Stimulated activated CD4-positive, alpha-beta T cell treated with anti-CD3 and anti-CD28 coated beads, Interleukin-15, amount 100 ng/mL, for 48 hours (primary cell): ENCODE data around the gene MT1E.
A peak's percentile ranks its signal among the peaks of the same experiment; 100 is the strongest.

Source experiments
- DNase-seq, 2 donors: peaks; one replicate each; pipeline ENCODE4 v3.0.0-alpha.2; 2020; ENCODE audit warnings: low read depth in 2 of 2

The MT1E gene

DNA sequence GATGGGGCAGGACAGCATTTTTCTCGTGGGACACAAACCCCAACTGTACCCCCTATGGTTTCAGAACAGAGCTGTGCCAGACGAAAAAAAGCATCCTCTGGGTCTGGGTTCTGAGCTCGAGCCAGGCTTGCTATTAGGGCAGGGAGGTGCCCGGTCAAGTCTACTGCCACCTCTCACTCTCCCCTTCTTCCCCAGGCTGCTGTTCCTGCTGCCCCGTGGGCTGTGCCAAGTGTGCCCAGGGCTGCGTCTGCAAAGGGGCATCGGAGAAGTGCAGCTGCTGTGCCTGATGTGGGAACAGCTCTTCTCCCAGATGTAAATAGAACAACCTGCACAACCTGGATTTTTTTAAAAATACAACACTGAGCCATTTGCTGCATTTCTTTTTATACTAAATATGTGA lies 1.1 kb downstream of the MT1E start:
- DNase-seq: no peak

DNA sequence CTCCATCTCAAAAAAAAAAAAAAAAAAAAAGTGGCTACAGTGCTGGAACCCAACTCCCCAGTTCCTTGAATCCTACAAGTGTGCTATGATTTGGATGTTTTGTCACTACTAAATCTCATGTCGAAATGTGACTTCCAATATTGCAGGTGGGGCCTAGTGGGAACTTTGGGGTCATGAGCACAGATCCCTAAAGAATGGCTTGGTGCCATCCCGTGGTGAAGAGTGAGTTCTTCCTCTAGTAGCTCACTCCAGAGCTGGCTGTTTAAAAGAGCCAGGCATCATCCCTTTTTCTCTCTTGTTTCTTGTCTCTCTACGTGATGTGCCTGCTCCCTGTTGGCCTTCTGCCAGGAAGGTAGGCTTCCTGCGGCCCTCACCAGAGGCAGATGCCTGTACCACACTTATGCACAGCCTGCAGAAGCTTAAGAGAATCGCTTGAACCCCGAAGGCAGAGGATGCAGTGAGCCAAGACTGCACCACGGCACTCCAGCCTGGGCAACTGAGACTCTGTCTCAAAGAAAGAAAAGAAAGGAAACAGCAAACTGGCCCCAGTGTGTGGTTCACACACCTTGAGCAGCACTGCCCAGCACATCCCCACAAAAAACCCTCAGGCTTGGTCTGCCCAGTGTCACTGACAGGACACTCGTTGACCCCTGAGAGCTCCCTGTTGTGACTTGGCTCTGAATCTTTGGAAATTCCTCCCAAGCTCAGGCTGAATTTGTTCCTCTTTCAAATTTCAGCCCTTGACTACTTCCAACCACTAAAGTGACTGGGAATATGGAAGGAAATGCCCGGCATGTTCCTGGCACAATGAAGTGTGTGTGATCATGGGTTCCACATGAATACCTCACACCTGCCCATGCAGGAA lies 3.1 kb downstream of the MT1E start:
- no peak for DNase-seq

DNA sequence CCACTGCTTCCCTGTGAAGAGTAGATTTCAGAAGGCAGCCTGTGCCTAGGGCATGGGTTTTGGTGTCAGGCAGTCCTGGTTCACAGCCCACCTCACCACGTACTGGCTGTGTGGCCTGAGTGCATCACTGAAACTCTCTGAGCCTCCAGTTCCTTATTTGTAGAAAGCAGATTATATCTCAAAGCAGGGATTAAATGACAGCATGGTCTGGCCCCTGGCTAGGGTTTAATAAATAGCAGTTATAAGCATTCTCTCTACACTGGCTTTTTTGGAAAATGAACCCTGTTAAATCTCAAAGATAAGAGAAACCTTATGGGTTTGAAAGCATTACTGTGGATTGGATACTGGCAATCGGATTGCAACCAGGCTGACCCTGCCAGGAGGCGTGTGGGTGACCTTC lies 4.0 kb downstream of the MT1E start:
- DNase-seq: no peak

DNA sequence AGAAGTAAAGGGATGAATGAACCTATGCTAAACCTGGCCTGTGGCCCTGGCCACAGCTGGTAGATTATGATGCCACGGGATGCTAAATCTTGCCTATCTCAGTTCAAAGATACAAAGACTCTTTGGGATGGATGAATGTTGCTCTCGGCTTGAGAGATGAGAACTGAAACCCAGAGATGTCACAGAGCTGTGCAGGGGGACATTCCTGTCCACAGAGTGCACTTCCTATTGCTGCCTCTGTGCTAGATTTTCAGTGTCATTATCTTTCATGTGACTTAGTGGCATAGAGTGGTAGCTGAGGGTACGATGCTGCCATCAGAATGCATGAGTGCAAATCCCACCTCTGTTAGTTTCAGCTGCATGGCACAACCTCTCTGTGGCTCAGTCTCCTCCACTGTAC lies 4.6 kb downstream of the MT1E start:
- DNase-seq: no peak

DNA sequence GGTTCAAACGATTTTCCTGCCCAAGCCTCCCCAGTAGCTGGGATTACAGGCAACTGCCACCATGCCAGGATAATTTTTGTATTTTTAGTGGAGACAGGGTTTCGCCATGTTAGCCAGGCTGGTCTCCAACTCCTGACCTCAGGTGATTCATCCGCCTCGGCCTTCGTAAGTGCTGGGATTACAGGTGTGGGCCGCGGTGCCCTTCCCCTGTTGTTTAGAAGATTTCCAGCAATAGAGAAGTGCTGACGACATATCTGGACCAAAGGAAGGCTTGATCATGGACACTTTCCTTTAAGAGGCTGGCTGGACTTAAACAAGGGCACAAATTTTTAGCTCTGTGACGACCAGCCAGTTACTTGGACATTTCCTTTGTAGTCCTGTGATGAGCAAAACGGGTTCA lies 5.6 kb downstream of the MT1E start:
- no peak for DNase-seq

DNA sequence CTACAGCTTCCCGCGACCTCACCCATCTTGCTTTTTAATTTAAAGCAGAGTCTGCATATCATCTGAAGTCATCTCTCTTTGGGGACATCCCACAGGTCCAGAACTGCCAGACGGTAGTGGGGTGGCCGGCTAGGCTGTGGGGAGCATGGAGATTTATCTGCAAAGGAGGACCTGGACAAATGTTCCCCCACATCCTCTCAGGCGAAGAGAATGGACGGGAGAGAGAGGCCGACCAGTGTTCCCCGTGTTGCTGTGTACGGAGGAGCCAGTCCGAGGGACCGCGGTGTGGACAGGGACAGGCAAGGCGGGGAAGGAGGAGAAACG lies 6.2 kb downstream of the MT1E start:
- DNase-seq: no peak

DNA sequence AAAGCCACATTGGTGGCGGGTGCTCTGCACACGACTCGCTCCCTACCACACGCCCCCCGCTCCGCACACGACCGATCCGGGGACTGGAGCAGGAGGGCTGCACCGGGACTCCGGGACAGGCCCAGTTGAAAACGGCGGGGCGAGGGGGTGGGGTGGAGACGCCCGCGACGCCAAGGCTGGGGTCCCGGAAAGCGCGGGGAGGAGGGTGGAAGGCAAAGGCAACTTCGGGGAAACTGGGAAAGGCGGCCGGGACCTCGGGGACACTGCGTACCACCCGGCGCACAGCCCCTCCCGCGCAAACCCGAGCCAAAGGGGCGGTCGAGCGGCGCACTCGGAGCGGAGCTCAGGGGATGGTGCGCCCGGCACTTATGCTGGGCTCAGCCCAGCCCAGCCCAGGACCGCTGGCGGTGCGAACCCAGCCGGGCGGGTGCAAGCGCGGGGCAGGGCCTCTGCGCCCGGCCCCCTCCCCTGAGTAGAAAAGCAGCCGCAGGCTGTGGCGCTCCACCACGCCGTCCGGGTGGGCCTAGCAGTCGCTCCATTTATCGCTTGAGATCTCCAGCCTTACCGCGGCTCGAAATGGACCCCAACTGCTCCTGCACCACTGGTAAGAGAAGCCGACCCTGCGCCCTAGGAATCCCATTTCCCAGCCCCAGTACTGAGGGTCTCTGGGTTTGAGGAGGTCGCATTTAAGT lies 6.7 kb downstream of the MT1E start, which contains the start of gene MT1M:
Gene MT1M, plus strand, starts transcription at position 504 of the 692 bp plus-strand sequence. Its CDS starts 73 bp downstream, at position 577.
- DNase-seq: no peak

DNA sequence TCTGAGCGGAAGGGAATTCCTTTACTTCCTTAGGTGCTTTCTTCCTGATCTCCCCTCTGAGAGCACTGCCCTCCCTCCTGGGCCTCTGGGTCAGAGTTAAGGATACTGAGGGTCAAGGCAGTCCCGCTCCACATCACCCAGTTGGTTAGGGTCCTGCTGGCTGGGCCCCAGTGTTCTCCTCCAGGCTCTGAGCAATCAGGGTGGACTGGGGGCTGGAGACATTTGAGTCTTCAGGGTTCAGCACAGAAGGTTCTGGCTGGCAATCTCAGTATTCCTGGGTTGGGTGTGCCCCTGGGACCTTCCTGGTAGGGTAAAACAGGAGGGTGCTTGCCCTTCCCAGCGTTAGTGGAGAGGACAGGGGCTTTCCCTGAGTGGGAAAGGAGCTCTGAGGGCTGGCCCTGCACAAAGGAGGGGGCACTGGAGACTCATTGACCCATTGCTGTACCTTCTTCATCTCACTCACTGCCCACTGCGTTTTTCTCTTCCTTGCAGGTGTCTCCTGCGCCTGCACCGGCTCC lies 7.3 kb downstream of the MT1E start:
- no peak for DNase-seq

DNA sequence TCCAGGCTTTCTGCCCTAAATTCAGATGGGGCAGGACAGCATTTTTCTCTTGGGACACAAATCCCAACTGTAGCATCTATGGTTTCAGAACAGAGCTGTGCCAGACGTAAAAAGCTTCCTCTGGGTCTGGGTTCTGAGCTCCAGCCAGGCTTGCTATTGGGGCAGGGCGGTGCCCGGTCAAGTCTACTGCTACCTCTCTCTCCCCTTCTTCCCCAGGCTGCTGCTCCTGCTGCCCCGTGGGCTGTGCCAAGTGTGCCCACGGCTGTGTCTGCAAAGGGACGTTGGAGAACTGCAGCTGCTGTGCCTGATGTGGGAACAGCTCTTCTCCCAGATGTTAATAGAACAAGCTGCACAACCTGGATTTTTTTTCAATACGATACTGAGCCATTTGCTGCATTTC lies 8.0 kb downstream of the MT1E start:
- DNase-seq: no peak

DNA sequence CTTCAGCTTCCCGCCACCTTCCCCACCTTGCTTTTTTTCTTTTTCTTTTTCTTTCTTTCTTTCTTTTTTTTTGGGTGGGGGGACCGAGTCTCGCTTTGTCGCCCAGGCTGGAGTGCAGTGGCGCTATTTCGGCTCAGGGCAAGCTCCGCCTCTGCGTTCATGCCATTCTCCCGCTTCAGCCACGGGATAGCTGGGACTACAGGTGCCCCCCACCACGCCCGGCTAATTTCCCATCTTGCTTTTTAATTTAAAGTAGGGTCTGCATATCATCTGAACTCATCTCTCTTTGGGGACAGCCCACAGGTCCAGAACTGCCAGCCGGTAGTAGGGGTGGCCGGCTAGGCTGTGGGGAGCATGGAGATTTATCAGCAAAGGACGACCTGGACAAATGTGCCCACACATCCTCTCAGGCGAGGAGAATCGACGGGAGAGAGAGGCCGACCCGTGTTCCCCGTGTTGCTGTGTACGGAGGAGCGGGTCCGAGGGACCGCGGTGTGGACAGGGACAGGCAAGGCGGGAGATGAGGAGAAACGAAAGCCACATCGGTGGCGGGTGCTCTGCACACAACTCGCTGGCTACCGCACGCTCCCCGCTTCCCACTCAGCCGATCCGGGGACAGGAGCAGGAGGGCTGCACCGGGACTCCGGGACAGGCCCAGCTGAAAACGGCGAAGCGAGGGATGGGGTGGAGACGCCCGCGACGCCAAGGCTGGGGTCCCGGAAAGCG lies 9.3 kb downstream of the MT1E start:
- DNase-seq: no peak

DNA sequence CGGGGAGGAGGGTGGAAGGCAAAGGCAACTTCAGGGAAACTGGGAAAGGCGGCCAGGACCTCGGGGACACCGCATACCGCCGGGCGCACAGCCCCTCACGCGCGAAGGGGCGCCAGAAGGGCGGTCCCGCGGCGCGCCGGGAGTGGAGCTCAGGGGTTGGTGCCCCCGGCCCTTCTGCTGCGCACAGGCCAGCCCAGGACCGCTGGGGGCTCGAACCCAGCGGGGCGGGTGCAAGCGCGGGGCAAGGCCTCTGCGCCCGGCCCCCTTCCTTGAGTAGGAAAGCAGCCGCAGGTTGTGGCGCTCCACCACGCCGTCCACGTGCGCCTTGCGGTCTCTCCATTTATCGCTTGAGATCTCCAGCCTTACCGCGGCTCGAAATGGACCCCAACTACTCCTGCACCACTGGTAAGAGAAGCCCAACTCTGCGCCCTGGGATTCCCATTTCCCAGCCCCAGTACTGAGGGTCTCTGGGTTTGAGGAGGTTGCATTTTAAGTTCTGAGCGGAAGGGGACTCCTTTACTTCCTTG lies 9.9 kb downstream of the MT1E start:
- no peak for DNase-seq

DNA sequence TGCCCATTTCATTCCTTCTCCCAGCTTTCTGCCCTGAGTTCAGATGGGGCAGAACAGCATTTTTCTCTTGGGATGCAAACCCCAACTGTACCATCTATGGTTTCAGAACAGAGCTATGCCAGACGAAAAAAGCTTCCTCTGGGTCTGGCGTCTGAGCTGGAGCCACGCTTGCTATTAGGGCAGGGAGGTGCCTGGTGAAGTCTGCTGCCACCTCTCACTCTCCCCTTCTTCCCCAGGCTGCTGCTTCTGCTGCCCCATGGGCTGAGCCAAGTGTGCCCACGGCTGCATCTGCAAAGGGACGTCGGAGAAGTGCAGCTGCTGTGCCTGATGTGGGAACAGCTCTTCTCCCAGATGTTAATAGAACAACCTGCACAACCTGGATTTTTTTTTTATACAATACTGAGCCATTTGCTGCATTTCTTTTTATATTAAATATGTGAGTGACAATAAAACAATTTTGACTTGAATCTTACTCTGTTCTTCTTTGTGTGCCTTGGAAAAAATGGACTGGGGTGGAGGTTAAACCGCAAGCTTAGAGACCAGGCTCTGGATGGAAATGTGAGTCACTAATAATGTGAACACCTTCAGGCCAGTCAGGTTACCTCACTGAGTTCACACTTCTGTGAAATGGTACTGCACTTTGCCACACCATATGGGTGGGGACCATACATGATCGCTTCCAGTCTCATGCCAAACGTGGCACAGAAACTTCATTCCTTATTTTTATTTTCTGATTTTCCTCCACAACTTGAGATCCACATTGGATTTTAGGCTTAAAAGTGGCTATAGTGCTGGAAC lies 11.2 kb downstream of the MT1E start:
- DNase-seq: no peak

DNA sequence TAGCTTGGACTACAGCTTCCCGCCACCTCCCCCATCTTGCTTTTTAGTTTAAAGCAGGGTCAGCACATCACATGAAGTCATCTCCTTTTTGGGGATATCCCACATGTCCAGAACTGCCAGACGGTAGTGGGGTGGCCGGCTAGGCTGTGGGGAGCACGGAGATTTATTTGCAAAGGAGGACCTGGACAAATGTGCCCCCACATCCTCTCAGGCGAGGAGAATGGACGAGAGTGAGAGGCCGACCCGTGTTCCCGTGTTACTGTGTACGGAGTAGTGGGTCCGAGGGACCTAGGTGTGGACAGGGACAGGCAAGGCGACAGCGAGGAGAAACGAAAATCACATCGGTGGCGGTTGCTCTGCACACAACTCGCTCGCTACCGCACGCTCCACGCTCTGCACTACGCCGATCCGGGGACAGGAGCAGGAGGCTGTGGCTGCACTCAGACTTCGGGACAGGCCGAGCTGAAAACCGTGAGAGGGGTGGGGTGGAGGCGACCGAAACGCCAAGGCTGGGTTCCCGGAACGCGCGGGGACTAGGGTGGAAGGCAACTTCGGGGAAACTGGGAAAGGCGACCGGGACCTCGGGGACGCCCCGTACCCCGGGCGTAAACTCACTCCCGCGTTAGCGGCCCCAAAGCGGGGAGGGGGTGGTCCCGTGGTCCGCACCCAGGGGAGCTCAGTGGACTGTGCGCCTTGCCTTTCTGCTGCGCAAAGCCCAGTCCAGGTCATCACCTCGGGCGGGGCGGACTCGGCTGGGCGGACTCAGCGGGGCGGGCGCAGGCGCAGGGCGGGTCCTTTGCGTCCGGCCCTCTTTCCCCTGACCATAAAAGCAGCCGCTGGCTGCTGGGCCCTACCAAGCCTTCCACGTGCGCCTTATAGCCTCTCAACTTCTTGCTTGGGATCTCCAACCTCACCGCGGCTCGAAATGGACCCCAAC lies 12.5 kb downstream of the MT1E start, which contains the start of gene MT1A:
Gene MT1A, plus strand, starts transcription at position 853 of the 937 bp plus-strand sequence. Its CDS starts 73 bp downstream, at position 926.
- DNase-seq: no peak

DNA sequence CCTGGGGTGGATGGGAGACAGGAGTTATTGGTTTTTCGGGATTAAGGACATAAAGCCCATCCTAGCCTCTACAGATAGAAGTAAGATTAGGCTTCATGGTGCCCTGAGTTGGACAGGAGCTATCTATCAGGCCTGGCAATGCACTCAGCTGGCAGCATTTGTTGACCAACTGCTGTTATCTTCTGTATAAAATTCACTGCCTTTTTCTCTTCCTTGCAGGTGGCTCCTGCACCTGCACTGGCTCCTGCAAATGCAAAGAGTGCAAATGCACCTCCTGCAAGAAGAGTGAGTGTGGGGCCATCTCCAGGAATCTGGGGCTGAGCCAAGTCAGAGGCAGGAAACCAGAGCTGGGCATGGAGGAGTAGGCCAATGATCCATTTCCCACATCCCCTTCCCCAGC lies 13.5 kb downstream of the MT1E start:
- DNase-seq: no peak

DNA sequence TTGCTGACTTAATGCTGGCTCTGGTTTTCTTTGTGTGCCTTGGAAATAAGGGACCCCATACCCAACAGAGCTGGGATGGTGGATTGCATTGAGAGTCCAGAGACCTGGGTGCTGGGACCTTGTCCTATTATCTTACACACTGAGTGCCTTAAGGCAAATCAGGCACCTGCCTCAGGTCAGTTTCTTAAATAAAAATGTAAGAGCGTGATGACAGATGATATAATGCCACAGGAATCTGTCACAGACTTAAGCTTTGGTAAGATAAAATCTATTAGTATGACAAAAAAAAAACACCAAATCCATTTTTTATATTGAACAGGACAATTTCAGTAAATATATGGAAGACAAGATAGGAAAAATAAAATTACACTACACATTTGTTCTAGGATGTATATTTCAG lies 14.5 kb downstream of the MT1E start:
- DNase-seq: no peak

DNA sequence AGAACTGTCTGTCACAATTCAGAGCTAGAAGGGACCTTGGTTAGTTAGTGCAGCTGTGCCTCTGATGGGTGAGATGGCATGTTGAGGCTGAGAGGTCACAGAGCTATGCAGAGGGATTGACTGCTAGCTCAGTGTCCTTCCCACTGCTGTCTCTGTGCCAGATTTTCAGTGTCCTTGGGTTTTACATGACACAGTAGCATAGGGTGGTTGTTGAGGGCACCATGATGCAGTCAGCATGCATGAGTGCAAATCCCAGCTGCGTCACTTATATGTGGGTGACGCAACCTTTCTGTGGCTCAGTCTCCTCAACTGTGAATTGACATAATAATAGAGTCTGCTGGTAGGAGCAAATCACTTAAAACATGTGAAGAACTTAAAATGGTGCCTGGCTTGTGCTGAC lies 15.6 kb downstream of the MT1E start:
- no peak for DNase-seq

DNA sequence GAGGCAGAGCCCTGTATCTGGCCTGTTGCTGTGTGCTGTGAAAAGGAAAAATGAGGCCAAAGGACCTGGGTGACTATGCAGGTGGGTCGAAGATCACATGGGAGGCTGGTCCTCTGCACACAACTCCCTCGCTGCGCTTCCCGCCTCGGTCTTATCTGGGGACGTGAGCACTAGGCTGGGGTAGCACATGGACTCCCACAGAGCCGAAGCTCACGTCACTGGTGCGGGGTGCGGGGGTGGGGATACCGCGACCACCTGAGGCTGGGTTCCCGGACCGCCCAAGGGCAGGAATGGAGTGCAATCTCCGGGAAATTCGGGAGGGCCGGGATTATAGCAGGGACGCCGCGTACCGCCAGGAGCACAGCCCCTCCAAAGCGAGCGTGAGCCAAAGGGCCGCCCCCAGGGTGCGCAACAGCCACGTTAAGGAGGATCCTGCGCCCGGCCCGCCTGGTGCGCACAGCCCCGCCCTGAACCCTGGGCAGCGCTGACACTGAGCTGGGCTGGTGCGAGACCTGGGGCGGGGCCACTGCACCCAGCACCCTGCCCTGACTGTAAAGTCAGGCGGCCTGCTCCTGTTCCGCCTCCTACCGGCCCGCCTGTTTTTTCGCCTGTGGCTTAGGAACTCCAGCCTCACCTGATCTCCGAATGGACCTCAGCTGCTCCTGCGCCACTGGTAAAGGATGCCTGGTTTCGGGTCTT lies 17.6 kb downstream of the MT1E start:
- peak; percentile 59 to 72 for DNase-seq

DNA sequence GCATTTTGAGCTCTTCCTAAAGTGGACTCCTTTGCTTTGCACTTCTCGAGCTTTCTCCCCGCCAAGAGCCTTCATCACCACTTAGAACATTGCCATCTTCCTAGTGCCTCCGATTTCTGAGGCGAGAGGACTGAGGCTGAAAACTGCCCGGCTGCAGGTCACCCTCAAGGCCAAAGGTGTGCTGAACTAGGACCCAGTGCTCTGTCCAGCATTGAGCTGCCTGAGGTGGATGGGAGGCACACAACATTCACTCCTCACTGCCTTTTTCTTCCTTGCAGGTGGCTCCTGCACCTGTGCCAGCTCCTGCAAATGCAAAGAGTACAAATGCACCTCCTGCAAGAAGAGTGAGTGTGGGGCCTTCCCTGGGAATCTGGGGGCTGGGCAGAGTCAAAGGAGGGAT lies 18.3 kb downstream of the MT1E start:
- DNase-seq: no peak

DNA sequence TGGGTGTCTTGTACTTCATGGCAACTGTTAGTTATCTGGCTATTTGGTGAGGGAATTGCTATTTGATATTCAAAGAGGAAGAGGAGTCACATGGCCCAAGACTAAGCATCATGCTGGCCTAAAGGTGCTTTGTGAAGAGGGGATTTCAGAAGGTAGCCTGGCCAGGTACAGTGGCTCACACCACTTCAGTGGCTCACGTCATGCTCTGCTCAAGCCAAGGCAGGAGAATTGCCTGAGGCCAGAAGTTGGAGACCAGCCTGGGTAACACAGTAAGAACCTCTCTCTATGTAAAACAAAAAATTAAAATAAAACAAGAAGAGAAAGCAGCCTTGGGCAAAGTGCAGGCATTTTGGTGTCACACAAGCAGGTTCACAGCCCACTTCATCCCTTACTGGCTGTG lies 19.7 kb downstream of the MT1E start:
- DNase-seq: no peak

DNA sequence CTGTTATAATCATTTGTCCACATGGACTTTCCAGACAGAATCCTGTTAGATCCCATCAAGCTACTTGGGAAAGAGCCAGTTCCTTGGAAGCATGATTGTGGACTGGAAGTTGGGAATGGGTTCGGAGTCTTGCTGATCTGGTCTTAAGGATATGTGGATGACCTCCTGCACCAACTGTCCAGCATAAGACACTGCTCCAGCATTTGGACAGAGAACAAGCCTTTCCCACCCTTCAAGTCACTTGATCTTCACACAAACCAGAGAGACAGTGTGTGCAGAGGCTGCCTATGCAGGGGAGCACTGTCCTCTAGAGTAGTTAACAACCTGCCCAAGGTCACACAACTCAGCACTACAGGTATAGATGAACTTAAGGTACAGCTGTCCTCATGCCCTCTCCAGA lies 20.3 kb downstream of the MT1E start:
- no peak for DNase-seq
